Testis (tissue), 3 donors: Measurements from ENCODE around the gene MNX1. TPM values are rescaled to one million over a fixed set of nuclear protein-coding genes. Genes with fewer than 3 reads are reported as not detected.
A peak's percentile ranks its signal among the peaks of the same experiment; 100 is the strongest.

Experiments used
- DNase-seq: peaks from one replicate; pipeline ENCODE4 v3.0.0-alpha.2; 2019
- H3K27ac ChIP-seq, 2 donors: fragments of 200-600 bp; sonication (generic); one replicate each; pipeline ENCODE4 v1.5.1; 2019
- H3K27me3 ChIP-seq: fragments of 200-600 bp; sonication (generic); one replicate; pipeline ENCODE4 v1.5.1; 2019
- H3K36me3 ChIP-seq: fragments of 200-600 bp; sonication (generic); one replicate; pipeline ENCODE4 v1.5.1; 2017; ENCODE audit warnings: low read depth; ENCODE audit errors: missing control alignments
- H3K4me1 ChIP-seq: fragments of 200-600 bp; sonication (generic); one replicate; pipeline ENCODE4 v1.5.1; 2019
- H3K4me3 ChIP-seq, 2 donors: fragments of 200-600 bp; sonication (generic); one replicate each; pipeline ENCODE4 v1.5.1; 2017 to 2019
- H3K9me3 ChIP-seq: fragments of 200-600 bp; sonication (generic); one replicate; pipeline ENCODE4 v1.5.1; 2017
- POLR2A ChIP-seq: fragments of 450-650 bp; IDR thresholded peaks from one replicate; pipeline ENCODE4 v1.6.1; 2017; ENCODE audit warnings: antibody characterized with exemption, mild to moderate bottlenecking, moderate library complexity
- WGBS, 2 donors: methylation state at CpG; one replicate each; pipeline ENCODE4 v1.1.5; 2018; 5-methylcytosine and 5-hydroxymethylcytosine counted together
- intact Hi-C: fragments of 100-400 bp; cut with DNase I; formaldehyde crosslinking; loops from one replicate; pipeline ENCODE4 v1.15.1; 2023; ENCODE audit warnings: low total_unique reads
- polyA plus RNA-seq: library from polyadenylated mRNA; stranded (reverse); fragments of 350-450 nt; fragmentation: Illumina TruSeq; extraction: RNeasy Lipid Tissue Mini Kit (QIAGEN cat#74804); gene quantifications from one replicate; pipeline ENCODE4 v1.2.3, GENCODE V29; 2014; ENCODE audit warnings: low read depth, low replicate concordance; ENCODE audit not compliant: insufficient read depth
- total RNA-seq, 2 donors: library from RNA; depleted of rRNA; stranded (reverse); fragments of >200 nt; gene quantifications; one replicate each; pipeline ENCODE4 v1.2.3, GENCODE V29; 2016
- TF ChIP-seq, protein P1 (sequence below), 3 experiments: fragments of 450-650 bp in 2 of 3; fragments of 200-600 bp in 1 of 3; sonication (generic) in 1 of 3; IDR thresholded peaks; one replicate each; pipeline ENCODE4 v1.5.1; 2016 to 2019; ENCODE audit warnings: antibody characterized with exemption in 3 of 3, mild to moderate bottlenecking in 2 of 3, moderate library complexity in 1 of 3

Gene MNX1
- total and polyA plus RNA-seq, 3 donors from 2014 or later: 1.5 to 3.3 (median 3.0) TPM

GRCh38 chr7:157021871-157022680 lies 11.6 kb upstream of the MNX1 start:
- Histone ChIP-seq H3K27ac (no peak overlapping the region), H3K27me3 (no peaks in the 10 kb centered on the region), H3K36me3 (no peaks in the 10 kb centered on the region), H3K4me3 (peak overlapping the region; percentile 12 to 21), H3K9me3 (no peaks in the 10 kb centered on the region), H3K4me1 (peaks cover 6% of the 10 kb centered on the region)
- TF ChIP-seq POLR2A: no peak
- TF ChIP-seq, protein P1, sequence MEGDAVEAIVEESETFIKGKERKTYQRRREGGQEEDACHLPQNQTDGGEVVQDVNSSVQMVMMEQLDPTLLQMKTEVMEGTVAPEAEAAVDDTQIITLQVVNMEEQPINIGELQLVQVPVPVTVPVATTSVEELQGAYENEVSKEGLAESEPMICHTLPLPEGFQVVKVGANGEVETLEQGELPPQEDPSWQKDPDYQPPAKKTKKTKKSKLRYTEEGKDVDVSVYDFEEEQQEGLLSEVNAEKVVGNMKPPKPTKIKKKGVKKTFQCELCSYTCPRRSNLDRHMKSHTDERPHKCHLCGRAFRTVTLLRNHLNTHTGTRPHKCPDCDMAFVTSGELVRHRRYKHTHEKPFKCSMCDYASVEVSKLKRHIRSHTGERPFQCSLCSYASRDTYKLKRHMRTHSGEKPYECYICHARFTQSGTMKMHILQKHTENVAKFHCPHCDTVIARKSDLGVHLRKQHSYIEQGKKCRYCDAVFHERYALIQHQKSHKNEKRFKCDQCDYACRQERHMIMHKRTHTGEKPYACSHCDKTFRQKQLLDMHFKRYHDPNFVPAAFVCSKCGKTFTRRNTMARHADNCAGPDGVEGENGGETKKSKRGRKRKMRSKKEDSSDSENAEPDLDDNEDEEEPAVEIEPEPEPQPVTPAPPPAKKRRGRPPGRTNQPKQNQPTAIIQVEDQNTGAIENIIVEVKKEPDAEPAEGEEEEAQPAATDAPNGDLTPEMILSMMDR (IDR thresholded peaks at IDR 0.05): no peak
- DNase-seq: no peak
- intact Hi-C loops: no loop called here
- 2 to 5% methylated on average over 24 to 30 of the region's 30 CpGs for WGBS, 2 donors

- Histone ChIP-seq H3K4me1 (peaks cover 6% of the 10 kb centered on the region), H3K4me3 (peak overlapping the region; percentile 12 to 21), H3K36me3 (no peaks in the 10 kb centered on the region), H3K27me3 (no peaks in the 10 kb centered on the region), H3K9me3 (no peaks in the 10 kb centered on the region), H3K27ac (no peak overlapping the region)
- intact Hi-C loops: no loop called here
- WGBS, 2 donors: 0 to 8% methylated on average over 18 to 30 of the region's 84 CpGs
- DNase-seq: no peak
- TF ChIP-seq POLR2A: no peak
- TF ChIP-seq, protein P1 (IDR thresholded peaks at IDR 0.05): no peak
Measured at GRCh38 chr7:157021071-157021870, 10.8 kb upstream of the MNX1 start.

GRCh38 chr7:157020514-157021070 lies 10.1 kb upstream of the MNX1 start:
- 5 to 8% methylated on average over 19 to 20 of the region's 38 CpGs for WGBS, 2 donors
- TF ChIP-seq, protein P1 (IDR thresholded peaks at IDR 0.05): no peak
- no peak for TF ChIP-seq POLR2A
- Histone ChIP-seq H3K9me3 (no peaks in the 10 kb centered on the region), H3K27me3 (no peaks in the 10 kb centered on the region), H3K36me3 (no peaks in the 10 kb centered on the region), H3K27ac (no peak overlapping the region), H3K4me3 (peak overlapping the region in 1 of 2 donors; percentile 21), H3K4me1 (peaks cover 6% of the 10 kb centered on the region)
- DNase-seq: no peak
- intact Hi-C loops: no loop called here

DNA sequence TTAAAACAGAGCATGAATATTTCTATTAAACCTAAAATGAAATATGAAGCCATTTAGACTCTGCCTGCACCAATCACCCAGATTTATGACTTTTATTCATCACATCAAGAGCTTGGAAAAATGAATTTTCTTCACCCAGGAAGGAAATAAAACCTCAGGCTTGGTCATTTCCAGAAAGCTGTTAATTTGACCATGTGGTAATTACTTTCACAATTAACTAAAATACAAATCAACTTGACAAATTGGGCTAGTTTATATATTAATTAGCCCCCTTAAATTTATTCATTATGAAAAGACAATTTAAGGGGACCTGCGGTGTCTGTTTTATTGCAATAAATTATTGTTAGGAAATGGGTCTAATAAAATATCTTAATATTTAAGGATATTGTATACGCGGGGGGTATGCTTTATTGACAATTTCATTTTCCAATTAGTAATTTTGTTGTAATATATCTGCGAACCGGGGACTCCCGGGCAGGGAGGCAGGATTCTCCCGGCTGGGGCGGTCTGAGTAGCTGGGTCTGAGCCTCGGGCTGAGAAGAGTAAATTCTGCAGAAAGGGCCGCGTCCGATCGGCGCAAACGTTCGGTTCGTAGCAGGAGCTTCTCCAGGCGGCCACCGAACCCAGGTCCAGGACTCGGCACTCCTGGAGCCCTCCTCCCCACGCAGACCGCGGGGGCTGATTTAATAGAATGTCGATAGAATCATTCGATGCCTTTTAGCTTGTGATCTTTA lies 9.4 kb upstream of the MNX1 start:
- Histone ChIP-seq H3K27me3 (no peaks in the 10 kb centered on the region), H3K4me3 (no peak overlapping the region), H3K36me3 (no peaks in the 10 kb centered on the region), H3K4me1 (peaks cover 6% of the 10 kb centered on the region), H3K27ac (no peak overlapping the region), H3K9me3 (no peaks in the 10 kb centered on the region)
- WGBS, 2 donors: 5 to 6% methylated on average over 25 of the region's 25 CpGs
- TF ChIP-seq, protein P1 (IDR thresholded peaks at IDR 0.05): no peak
- TF ChIP-seq POLR2A: no peak
- no peak for DNase-seq
- intact Hi-C loops: no loop called here
